ENCODE measurements around the gene GDF2.

Gene GDF2

DNA sequence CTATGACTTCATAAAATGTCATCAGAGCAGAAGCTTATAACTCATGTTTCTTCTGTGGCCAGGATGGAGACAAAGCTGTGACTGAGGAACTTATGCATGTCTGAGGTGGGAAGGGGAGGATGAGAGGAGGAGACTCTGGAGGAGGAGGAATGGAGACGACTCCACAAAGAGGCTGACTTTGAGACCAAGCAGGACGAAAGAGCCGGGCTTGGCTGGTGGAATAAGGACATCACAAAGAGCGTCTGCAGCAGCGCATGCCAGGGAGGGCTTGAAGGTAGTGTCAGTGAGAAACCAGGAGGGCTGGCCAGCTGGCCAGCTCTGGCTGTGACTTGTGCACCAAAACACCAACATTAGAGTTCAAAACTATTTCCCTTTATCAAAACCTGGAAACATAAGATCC lies 6.1 kb upstream of the GDF2 start:
- no peak for DNase-seq
- WGBS (ENCODE audit: extremely low coverage, insufficient coverage, insufficient read length), result no CpG with 5 or more reads among the region's 5 CpGs

DNA sequence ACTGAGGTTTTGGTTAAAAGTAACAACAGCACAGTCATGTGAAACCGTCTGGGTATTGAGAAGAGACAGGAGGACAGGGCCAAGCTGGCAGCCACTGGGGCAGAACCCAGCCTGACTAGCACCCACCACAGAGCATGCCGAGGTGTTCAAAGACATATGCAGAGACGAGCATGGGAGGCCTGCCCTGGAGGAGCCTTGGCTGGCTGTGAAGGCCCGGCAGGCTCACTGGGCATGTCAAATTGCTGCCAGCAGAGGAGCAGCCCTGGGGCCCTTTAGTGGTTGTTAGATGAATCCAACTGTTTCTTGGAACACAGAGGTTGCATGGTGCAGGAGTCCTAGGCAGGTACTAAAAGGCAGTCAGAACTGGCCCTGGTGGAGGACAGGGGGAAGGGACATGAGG lies 5.0 kb upstream of the GDF2 start:
- no peaks in the 10 kb centered on the region for H3K36me3 ChIP-seq (ENCODE audit: control insufficient read depth in 1 of 2, insufficient read depth in 2 of 2, low read length in 2 of 2)
- H2BK12ac ChIP-seq (ENCODE audit: low read length), result no peak overlapping the region
- no peak overlapping the region for H3K9ac ChIP-seq (ENCODE audit: low read length)
- H3K14ac ChIP-seq (ENCODE audit: low read length), result no peak overlapping the region
- H2AK5ac ChIP-seq (ENCODE audit: low read length), result no peak overlapping the region
- no peak overlapping the region for H3K4ac ChIP-seq (ENCODE audit: low read depth, low read length)
- H4K8ac ChIP-seq (ENCODE audit: low read depth, low read length), result no peak overlapping the region
- no peak overlapping the region for H2AFZ ChIP-seq (ENCODE audit: insufficient read depth, low read length, poor library complexity)
- H3K18ac ChIP-seq (ENCODE audit: low read length), result no peak overlapping the region
- H3K4me1 ChIP-seq (ENCODE audit: control insufficient read depth in 1 of 2, insufficient read depth in 2 of 2, low read length in 2 of 2), result no peaks in the 10 kb centered on the region
- no peak overlapping the region for H3K4me3 ChIP-seq (ENCODE audit: low read depth, low read length)
- no CpG with 5 or more reads among the region's 4 CpGs for whole genome bisulfite sequencing (ENCODE audit: extremely low coverage, insufficient coverage, insufficient read length)
- no peaks in the 10 kb centered on the region for H3K27me3 ChIP-seq (ENCODE audit: insufficient read depth, low read length)
- no peaks in the 10 kb centered on the region for H3K79me1 ChIP-seq (ENCODE audit: low read length)
- H3K27ac ChIP-seq (ENCODE audit: low read depth, low read length), result no peak overlapping the region
- H4K12ac ChIP-seq (ENCODE audit: low read depth, low read length), result no peak overlapping the region
- DNase-seq, result no peak
- no peak overlapping the region for H2BK5ac ChIP-seq (ENCODE audit: low read depth, low read length, poor library complexity)
- H4K91ac ChIP-seq (ENCODE audit: low read depth, low read length), result no peak overlapping the region
- no peaks in the 10 kb centered on the region for H3K9me3 ChIP-seq (ENCODE audit: insufficient read depth, low read depth, low read length)
- H3K23ac ChIP-seq (ENCODE audit: low read length), result no peak overlapping the region
- H2BK120ac ChIP-seq (ENCODE audit: insufficient read depth, low read length, poor library complexity), result no peak overlapping the region
- no peak overlapping the region for H3K4me2 ChIP-seq (ENCODE audit: low read length)
- no peaks in the 10 kb centered on the region for H3K79me2 ChIP-seq (ENCODE audit: control insufficient read depth, insufficient read depth, low read length, poor library complexity)

More for the DNA sequence above, 6.1 kb upstream of the GDF2 start:
- H2BK120ac ChIP-seq (ENCODE audit: insufficient read depth, low read length, poor library complexity), result no peak overlapping the region
- no peak overlapping the region for H4K8ac ChIP-seq (ENCODE audit: low read depth, low read length)
- H2BK12ac ChIP-seq (ENCODE audit: low read length), result no peak overlapping the region
- no peak overlapping the region for H4K12ac ChIP-seq (ENCODE audit: low read depth, low read length)
- no peak overlapping the region for H2BK5ac ChIP-seq (ENCODE audit: low read depth, low read length, poor library complexity)
- H3K4ac ChIP-seq (ENCODE audit: low read depth, low read length), result no peak overlapping the region
- H3K27me3 ChIP-seq (ENCODE audit: insufficient read depth, low read length), result no peaks in the 10 kb centered on the region
- no peaks in the 10 kb centered on the region for H3K4me1 ChIP-seq (ENCODE audit: control insufficient read depth in 1 of 2, insufficient read depth in 2 of 2, low read length in 2 of 2)
- no peak overlapping the region for H3K4me3 ChIP-seq (ENCODE audit: low read depth, low read length)
- H3K9ac ChIP-seq (ENCODE audit: low read length), result no peak overlapping the region
- no peaks in the 10 kb centered on the region for H3K79me2 ChIP-seq (ENCODE audit: control insufficient read depth, insufficient read depth, low read length, poor library complexity)
- H3K18ac ChIP-seq (ENCODE audit: low read length), result no peak overlapping the region
- H2AK5ac ChIP-seq (ENCODE audit: low read length), result no peak overlapping the region
- H3K9me3 ChIP-seq (ENCODE audit: insufficient read depth, low read depth, low read length), result no peaks in the 10 kb centered on the region
- H3K4me2 ChIP-seq (ENCODE audit: low read length), result no peak overlapping the region
- H3K23ac ChIP-seq (ENCODE audit: low read length), result no peak overlapping the region
- no peak overlapping the region for H3K27ac ChIP-seq (ENCODE audit: low read depth, low read length)
- no peaks in the 10 kb centered on the region for H3K79me1 ChIP-seq (ENCODE audit: low read length)
- no peaks in the 10 kb centered on the region for H3K36me3 ChIP-seq (ENCODE audit: control insufficient read depth in 1 of 2, insufficient read depth in 2 of 2, low read length in 2 of 2)
- no peak overlapping the region for H4K91ac ChIP-seq (ENCODE audit: low read depth, low read length)
- H2AFZ ChIP-seq (ENCODE audit: insufficient read depth, low read length, poor library complexity), result no peak overlapping the region
- no peak overlapping the region for H3K14ac ChIP-seq (ENCODE audit: low read length)

DNA sequence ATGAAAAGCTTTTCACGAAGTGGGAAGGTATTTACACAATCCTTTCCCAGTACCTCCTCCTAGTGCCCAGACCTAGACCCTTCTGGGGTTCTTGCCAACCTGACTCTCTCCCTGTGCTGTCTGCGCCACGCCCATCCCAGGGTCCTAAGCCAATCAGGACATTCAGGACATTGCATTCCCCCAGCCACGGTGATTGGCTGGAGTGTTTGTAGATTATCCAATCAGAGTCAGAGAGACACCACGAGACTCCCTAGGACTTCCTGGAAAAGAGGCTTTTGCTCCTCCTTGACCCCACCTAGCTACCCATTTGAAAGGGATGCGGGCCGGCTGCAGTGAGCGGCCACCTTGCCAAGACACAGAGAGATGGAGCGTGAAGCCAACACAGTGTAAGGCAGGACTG lies 3.5 kb upstream of the GDF2 start:
- H3K79me1 ChIP-seq (ENCODE audit: low read length), result no peaks in the 10 kb centered on the region
- no peaks in the 10 kb centered on the region for H3K9me3 ChIP-seq (ENCODE audit: insufficient read depth, low read depth, low read length)
- H3K4me2 ChIP-seq (ENCODE audit: low read length), result no peak overlapping the region
- no peak overlapping the region for H3K18ac ChIP-seq (ENCODE audit: low read length)
- no peak overlapping the region for H4K12ac ChIP-seq (ENCODE audit: low read depth, low read length)
- no peaks in the 10 kb centered on the region for H3K36me3 ChIP-seq (ENCODE audit: control insufficient read depth in 1 of 2, insufficient read depth in 2 of 2, low read length in 2 of 2)
- H2BK5ac ChIP-seq (ENCODE audit: low read depth, low read length, poor library complexity), result no peak overlapping the region
- no peaks in the 10 kb centered on the region for H3K79me2 ChIP-seq (ENCODE audit: control insufficient read depth, insufficient read depth, low read length, poor library complexity)
- H2AFZ ChIP-seq (ENCODE audit: insufficient read depth, low read length, poor library complexity), result no peak overlapping the region
- no peak overlapping the region for H3K4ac ChIP-seq (ENCODE audit: low read depth, low read length)
- no peak overlapping the region for H4K91ac ChIP-seq (ENCODE audit: low read depth, low read length)
- H3K4me3 ChIP-seq (ENCODE audit: low read depth, low read length), result no peak overlapping the region
- no peak for DNase-seq
- no peak overlapping the region for H3K14ac ChIP-seq (ENCODE audit: low read length)
- no peak overlapping the region for H4K8ac ChIP-seq (ENCODE audit: low read depth, low read length)
- no peak overlapping the region for H3K27ac ChIP-seq (ENCODE audit: low read depth, low read length)
- no peak overlapping the region for H2AK5ac ChIP-seq (ENCODE audit: low read length)
- H3K27me3 ChIP-seq (ENCODE audit: insufficient read depth, low read length), result no peaks in the 10 kb centered on the region
- H3K23ac ChIP-seq (ENCODE audit: low read length), result no peak overlapping the region
- H2BK120ac ChIP-seq (ENCODE audit: insufficient read depth, low read length, poor library complexity), result no peak overlapping the region
- H2BK12ac ChIP-seq (ENCODE audit: low read length), result no peak overlapping the region
- WGBS (ENCODE audit: extremely low coverage, insufficient coverage, insufficient read length), result no CpG with 5 or more reads among the region's 9 CpGs
- H3K9ac ChIP-seq (ENCODE audit: low read length), result no peak overlapping the region
- H3K4me1 ChIP-seq (ENCODE audit: control insufficient read depth in 1 of 2, insufficient read depth in 2 of 2, low read length in 2 of 2), result no peaks in the 10 kb centered on the region

DNA sequence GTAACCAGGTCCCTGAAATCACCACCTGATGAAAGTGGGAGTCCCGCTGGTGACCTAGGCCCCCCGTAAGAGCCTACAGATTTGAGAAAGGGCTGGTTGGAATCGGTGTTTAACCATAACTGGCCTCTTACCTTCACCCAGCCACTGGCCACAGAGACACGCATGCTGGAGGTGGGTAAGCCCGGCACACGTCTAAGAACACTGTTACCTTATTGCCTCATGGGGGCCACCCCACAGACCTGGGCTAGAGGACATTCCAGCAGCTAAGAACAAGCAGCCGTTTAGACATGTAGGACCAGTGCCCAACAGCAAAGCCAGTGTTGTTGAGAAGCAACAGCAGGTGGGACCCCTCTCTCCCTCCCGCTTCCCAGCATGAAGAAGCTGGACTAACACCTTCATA lies 2.5 kb upstream of the GDF2 start:
- H3K9ac ChIP-seq (ENCODE audit: low read length), result no peak overlapping the region
- no peak overlapping the region for H3K23ac ChIP-seq (ENCODE audit: low read length)
- H2AFZ ChIP-seq (ENCODE audit: insufficient read depth, low read length, poor library complexity), result no peak overlapping the region
- H3K4me2 ChIP-seq (ENCODE audit: low read length), result no peak overlapping the region
- H2BK12ac ChIP-seq (ENCODE audit: low read length), result no peak overlapping the region
- no peak overlapping the region for H2BK5ac ChIP-seq (ENCODE audit: low read depth, low read length, poor library complexity)
- H3K27me3 ChIP-seq (ENCODE audit: insufficient read depth, low read length), result no peaks in the 10 kb centered on the region
- H3K9me3 ChIP-seq (ENCODE audit: insufficient read depth, low read depth, low read length), result no peaks in the 10 kb centered on the region
- H3K79me2 ChIP-seq (ENCODE audit: control insufficient read depth, insufficient read depth, low read length, poor library complexity), result no peaks in the 10 kb centered on the region
- no peak overlapping the region for H4K91ac ChIP-seq (ENCODE audit: low read depth, low read length)
- no peaks in the 10 kb centered on the region for H3K36me3 ChIP-seq (ENCODE audit: control insufficient read depth in 1 of 2, insufficient read depth in 2 of 2, low read length in 2 of 2)
- H2BK120ac ChIP-seq (ENCODE audit: insufficient read depth, low read length, poor library complexity), result no peak overlapping the region
- no peak for DNase-seq
- H3K4me3 ChIP-seq (ENCODE audit: low read depth, low read length), result no peak overlapping the region
- no peaks in the 10 kb centered on the region for H3K4me1 ChIP-seq (ENCODE audit: control insufficient read depth in 1 of 2, insufficient read depth in 2 of 2, low read length in 2 of 2)
- H2AK5ac ChIP-seq (ENCODE audit: low read length), result no peak overlapping the region
- H3K4ac ChIP-seq (ENCODE audit: low read depth, low read length), result no peak overlapping the region
- H3K79me1 ChIP-seq (ENCODE audit: low read length), result no peaks in the 10 kb centered on the region
- H4K12ac ChIP-seq (ENCODE audit: low read depth, low read length), result no peak overlapping the region
- no peak overlapping the region for H3K27ac ChIP-seq (ENCODE audit: low read depth, low read length)
- H3K18ac ChIP-seq (ENCODE audit: low read length), result no peak overlapping the region
- H4K8ac ChIP-seq (ENCODE audit: low read depth, low read length), result no peak overlapping the region
- no peak overlapping the region for H3K14ac ChIP-seq (ENCODE audit: low read length)
- no CpG with 5 or more reads among the region's 8 CpGs for WGBS (ENCODE audit: extremely low coverage, insufficient coverage, insufficient read length)
